Astrocyte of the cerebellum (primary cell): ENCODE measurements around the gene MYOG.

ENCODE experiments used
- DNase-seq: peaks from one replicate; pipeline ENCODE4 v3.0.0-alpha.2; 2011; ENCODE audit warnings: low read depth
- H3K4me3 ChIP-seq: 2 replicates; pipeline ENCODE4 v1.5.1; 2011; ENCODE audit warnings: mild to moderate bottlenecking, low read depth, low read length, moderate library complexity
- CTCF ChIP-seq: IDR thresholded peaks from 2 replicates; pipeline ENCODE4 v1.5.1; 2012; ENCODE audit warnings: low read length, low read depth, moderate library complexity, mild to moderate bottlenecking; ENCODE audit errors: missing control alignments
- in situ Hi-C: cut with HindIII; loops from 2 replicates; pipeline ENCODE4 v1.10.0; 2017; ENCODE audit warnings: low sequenced_read_pairs

The MYOG gene

GRCh38 chr1:203040513-203041275, 45.1 kb downstream of the MYOG start:
- DNase-seq: no peak
- in situ Hi-C loops: no loop called here
- H3K4me3 ChIP-seq: no peak overlapping the region
- TF ChIP-seq CTCF: no peak

- no peak for DNase-seq
- in situ Hi-C loops: no loop called here
- TF ChIP-seq CTCF: peak; percentile 23
- no peak overlapping the region for H3K4me3 ChIP-seq
Measured at GRCh38 chr1:203039609-203040512, 46.0 kb downstream of the MYOG start.

- TF ChIP-seq CTCF: peak; percentile 97
- H3K4me3 ChIP-seq: no peak overlapping the region
- DNase-seq: peak; percentile 29
- in situ Hi-C loops: no loop called here
Measured at GRCh38 chr1:203038891-203039608, 46.8 kb downstream of the MYOG start.

- TF ChIP-seq CTCF: no peak
- no peak overlapping the region for H3K4me3 ChIP-seq
- DNase-seq: peak; percentile 24
- in situ Hi-C loops: no loop called here
Measured at GRCh38 chr1:203038217-203038741, 47.5 kb downstream of the MYOG start.

- in situ Hi-C loops: no loop called here
- TF ChIP-seq CTCF: no peak
- H3K4me3 ChIP-seq: no peak overlapping the region
- no peak for DNase-seq
Measured at GRCh38 chr1:203037509-203038190, 48.2 kb downstream of the MYOG start.
